Prostate gland (tissue), 2 donors: ENCODE results near the gene EPHA7.

Source experiments
- POLR2A ChIP-seq: fragments of 450-650 bp; IDR thresholded peaks from one replicate; pipeline ENCODE4 v1.6.1; 2016; ENCODE audit warnings: antibody characterized with exemption, mild to moderate bottlenecking
- TF ChIP-seq, protein P1 (sequence below), 4 experiments: fragments of 200-600 bp in 2 of 4; fragments of 450-650 bp in 2 of 4; sonication (generic) in 2 of 4; IDR thresholded peaks; 1 replicate in 3 of 4; 2 replicates in 1 of 4; pipeline ENCODE4 v1.5.1; 2016 to 2019; ENCODE audit warnings: antibody characterized with exemption in 4 of 4, mild to moderate bottlenecking in 2 of 4, moderate library complexity in 2 of 4

DNA sequence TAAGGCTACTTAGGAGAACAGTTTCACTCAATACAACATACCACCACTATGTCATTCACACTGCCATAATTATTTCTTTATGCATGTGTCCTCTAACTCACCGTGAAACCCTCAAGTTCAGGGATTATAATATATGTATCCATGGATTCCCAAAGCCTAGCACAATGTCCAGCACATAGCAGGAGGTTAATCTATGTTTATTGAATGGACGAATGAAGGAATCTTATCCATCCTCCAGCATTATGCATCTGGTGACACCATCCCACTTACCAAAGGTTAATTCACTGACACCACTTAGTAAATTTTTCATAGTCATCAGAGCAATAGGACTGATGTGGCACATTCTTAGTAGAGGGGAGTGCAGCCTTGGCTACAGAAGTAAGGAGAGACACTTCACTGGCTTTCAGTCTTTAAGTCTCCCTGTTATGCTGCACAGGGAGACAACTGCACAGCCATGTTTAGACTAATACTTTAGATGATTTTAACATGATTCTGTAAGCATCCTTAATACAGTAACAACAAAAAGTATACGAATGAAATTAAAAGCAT is 49.7 kb downstream of the EPHA7 start:
- TF ChIP-seq, protein P1, sequence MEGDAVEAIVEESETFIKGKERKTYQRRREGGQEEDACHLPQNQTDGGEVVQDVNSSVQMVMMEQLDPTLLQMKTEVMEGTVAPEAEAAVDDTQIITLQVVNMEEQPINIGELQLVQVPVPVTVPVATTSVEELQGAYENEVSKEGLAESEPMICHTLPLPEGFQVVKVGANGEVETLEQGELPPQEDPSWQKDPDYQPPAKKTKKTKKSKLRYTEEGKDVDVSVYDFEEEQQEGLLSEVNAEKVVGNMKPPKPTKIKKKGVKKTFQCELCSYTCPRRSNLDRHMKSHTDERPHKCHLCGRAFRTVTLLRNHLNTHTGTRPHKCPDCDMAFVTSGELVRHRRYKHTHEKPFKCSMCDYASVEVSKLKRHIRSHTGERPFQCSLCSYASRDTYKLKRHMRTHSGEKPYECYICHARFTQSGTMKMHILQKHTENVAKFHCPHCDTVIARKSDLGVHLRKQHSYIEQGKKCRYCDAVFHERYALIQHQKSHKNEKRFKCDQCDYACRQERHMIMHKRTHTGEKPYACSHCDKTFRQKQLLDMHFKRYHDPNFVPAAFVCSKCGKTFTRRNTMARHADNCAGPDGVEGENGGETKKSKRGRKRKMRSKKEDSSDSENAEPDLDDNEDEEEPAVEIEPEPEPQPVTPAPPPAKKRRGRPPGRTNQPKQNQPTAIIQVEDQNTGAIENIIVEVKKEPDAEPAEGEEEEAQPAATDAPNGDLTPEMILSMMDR (IDR thresholded peaks at IDR 0.05), result no peak
- no peak for TF ChIP-seq POLR2A
